ENCODE results near the gene TRIM46.

GRCh38 chr1:155168456-155169210, 5.0 kb upstream of the TRIM46 start:
- TF ChIP-seq CTCF (IDR thresholded peaks at IDR 0.05) = no peak
- TF ChIP-seq EP300 (IDR thresholded peaks at IDR 0.05) = no peak

Measured in tibial nerve (tissue), 4 donors.